ENCODE measurements around the gene LMAN2L. TPM values are rescaled to one million over a fixed set of nuclear protein-coding genes. Genes with fewer than 3 reads are reported as not detected.
A peak's percentile ranks its signal among the peaks of the same experiment; 100 is the strongest.

Gene LMAN2L, protein sequence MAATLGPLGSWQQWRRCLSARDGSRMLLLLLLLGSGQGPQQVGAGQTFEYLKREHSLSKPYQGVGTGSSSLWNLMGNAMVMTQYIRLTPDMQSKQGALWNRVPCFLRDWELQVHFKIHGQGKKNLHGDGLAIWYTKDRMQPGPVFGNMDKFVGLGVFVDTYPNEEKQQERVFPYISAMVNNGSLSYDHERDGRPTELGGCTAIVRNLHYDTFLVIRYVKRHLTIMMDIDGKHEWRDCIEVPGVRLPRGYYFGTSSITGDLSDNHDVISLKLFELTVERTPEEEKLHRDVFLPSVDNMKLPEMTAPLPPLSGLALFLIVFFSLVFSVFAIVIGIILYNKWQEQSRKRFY
- 14.0 TPM for total RNA-seq (ENCODE audit: unreplicated experiment)
- long read RNA-seq, transcript LMAN2L-202 (9 exons, 2,020 nt) = major isoform, 15 of 25 reads
- long read RNA-seq, transcript LMAN2L-201 (8 exons, 2,397 nt) = minor isoform, 7 of 25 reads
- long read RNA-seq, partial matches to known transcripts = 0 of 25 reads
- long read RNA-seq, other reads (novel, unspliced or antisense) = 1 of 25 reads

DNA sequence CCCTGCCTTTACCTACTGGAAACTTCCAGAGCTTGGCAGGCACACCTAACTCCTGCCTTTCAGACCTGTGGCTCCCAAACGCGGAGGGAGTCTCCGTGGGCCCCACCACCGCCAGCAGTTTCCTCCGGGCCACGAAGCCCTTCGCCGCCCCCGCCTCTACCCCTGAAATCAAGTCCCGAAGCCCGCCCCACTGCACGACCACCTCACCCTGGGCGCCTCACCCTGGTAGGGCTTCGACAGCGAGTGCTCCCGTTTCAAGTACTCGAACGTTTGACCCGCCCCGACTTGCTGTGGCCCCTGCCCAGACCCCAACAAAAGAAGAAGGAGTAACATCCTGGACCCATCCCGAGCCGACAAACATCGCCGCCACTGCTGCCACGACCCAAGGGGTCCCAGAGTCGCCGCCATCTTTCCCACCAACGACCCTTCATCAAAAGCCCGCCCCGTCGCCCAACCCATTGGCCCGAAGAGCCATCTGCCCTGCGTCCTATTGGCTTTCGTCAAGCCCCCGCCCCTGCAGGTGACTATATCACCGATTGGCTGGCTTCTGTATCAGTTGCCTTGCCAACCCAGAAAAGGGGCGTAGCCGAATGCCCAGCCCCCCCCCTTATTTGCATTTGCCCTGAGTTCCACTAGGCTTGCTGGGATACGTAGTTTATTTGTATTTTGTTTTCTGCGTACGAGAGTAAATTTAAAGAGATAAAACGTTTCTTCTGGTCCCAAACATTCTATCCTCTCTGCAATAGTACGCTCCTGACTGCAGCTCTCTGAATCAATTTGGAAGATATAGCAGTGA, at the start of gene LMAN2L:
TSS of gene LMAN2L (minus strand) at position 432 of the 796 bp plus-strand sequence. CDS start at position 408, 24 bp downstream.
- H3K27ac Mint-ChIP-seq (ENCODE audit: unreplicated experiment) = peak within 1 kb of the TSS; percentile 91
- TF ChIP-seq, protein P1, sequence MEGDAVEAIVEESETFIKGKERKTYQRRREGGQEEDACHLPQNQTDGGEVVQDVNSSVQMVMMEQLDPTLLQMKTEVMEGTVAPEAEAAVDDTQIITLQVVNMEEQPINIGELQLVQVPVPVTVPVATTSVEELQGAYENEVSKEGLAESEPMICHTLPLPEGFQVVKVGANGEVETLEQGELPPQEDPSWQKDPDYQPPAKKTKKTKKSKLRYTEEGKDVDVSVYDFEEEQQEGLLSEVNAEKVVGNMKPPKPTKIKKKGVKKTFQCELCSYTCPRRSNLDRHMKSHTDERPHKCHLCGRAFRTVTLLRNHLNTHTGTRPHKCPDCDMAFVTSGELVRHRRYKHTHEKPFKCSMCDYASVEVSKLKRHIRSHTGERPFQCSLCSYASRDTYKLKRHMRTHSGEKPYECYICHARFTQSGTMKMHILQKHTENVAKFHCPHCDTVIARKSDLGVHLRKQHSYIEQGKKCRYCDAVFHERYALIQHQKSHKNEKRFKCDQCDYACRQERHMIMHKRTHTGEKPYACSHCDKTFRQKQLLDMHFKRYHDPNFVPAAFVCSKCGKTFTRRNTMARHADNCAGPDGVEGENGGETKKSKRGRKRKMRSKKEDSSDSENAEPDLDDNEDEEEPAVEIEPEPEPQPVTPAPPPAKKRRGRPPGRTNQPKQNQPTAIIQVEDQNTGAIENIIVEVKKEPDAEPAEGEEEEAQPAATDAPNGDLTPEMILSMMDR (IDR thresholded peaks at IDR 0.05; ENCODE audit: partially characterized antibody, unreplicated experiment) = no peak

DNA sequence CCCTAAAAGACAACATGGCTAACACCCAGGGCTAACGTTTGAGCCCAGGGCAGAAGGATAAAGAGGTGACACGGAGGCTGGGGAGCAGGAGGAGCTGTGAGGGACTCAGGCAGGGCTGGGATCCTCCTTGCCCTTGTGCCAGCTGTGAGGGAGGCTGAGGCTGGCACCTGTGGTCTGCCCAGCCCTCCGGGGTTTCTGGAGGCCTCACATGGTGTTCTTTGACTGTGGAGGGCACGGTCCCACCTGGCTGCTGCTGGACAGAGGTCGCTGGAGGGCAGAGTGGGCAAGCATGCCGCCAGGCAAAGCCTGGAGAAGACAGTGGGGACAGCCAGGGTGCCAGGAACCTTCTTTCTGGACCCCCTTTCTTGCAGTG, 49.4 kb upstream of the LMAN2L start:
- TF ChIP-seq, protein P1 (IDR thresholded peaks at IDR 0.05; ENCODE audit: partially characterized antibody, unreplicated experiment) = no peak
- Mint-ChIP-seq H3K27ac (ENCODE audit: unreplicated experiment) (no peak overlapping the region), H3K4me1 (ENCODE audit: low read depth, unreplicated experiment) (peaks cover 5% of the 10 kb centered on the region), H3K36me3 (ENCODE audit: unreplicated experiment) (no peaks in the 10 kb centered on the region), H3K9me3 (ENCODE audit: unreplicated experiment) (no peaks in the 10 kb centered on the region), H3K27me3 (ENCODE audit: unreplicated experiment) (peaks cover 4% of the 10 kb centered on the region), H3K4me3 (ENCODE audit: unreplicated experiment) (no peak overlapping the region)
- DNase-seq = no peak

More for the DNA sequence above, at the start of gene LMAN2L:
- H3K27me3 Mint-ChIP-seq (ENCODE audit: unreplicated experiment) = peaks cover 12% of the 10 kb centered on the region
- peaks cover 3% of the 10 kb centered on the region for H3K9me3 Mint-ChIP-seq (ENCODE audit: unreplicated experiment)
- peak within 1 kb of the TSS; percentile 99 for H3K4me3 Mint-ChIP-seq (ENCODE audit: unreplicated experiment)
- no peaks in the 10 kb centered on the region for H3K36me3 Mint-ChIP-seq (ENCODE audit: unreplicated experiment)
- peak; percentile 96 for DNase-seq
- peaks cover 8% of the 10 kb centered on the region for H3K4me1 Mint-ChIP-seq (ENCODE audit: low read depth, unreplicated experiment)

DNA sequence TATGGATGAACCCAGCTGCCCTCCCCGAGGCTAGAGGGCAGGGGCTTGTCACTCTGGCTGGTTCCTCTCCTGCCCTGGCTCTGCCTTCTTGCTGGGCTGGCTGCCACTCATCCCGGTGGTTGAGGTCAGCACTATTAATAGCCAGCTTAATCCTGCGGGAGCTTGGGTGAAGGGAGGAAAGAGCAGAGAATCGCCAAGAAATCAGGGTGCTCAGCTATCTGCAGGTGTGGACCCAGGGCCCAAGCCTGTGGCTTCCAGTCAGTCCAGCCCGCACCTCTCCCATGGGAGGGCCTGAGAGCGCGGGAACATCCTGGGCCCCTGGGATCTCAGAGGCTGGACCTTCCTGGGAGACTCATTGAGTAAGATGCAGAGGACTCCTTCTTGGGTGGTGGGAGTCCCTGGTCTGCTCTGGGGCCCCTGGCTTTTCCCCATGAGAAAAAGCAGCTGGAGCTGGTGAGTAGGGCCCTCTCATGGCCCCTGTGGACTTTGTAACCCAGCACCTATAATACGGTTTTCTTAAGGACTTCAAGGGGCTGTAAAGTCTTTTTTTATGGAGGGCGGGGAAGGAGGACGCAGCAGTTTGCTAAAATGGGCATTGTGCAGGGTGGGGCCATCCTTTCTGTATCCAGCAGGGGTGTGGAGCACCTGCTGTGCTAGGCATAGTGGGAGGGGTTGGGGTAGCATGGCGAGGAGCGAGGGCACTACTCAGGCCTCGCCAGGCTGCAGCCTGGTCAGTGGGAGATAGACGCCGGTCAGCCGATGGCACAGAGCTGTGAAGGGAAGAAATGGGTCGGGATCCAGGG, 48.8 kb upstream of the LMAN2L start:
- TF ChIP-seq, protein P1 (IDR thresholded peaks at IDR 0.05; ENCODE audit: partially characterized antibody, unreplicated experiment) = no peak
- Mint-ChIP-seq H3K27ac (ENCODE audit: unreplicated experiment) (no peak overlapping the region), H3K9me3 (ENCODE audit: unreplicated experiment) (no peaks in the 10 kb centered on the region), H3K27me3 (ENCODE audit: unreplicated experiment) (peaks cover 4% of the 10 kb centered on the region), H3K4me1 (ENCODE audit: low read depth, unreplicated experiment) (peaks cover 3% of the 10 kb centered on the region), H3K4me3 (ENCODE audit: unreplicated experiment) (no peak overlapping the region), H3K36me3 (ENCODE audit: unreplicated experiment) (no peaks in the 10 kb centered on the region)
- peak; percentile 62 for DNase-seq

DNA sequence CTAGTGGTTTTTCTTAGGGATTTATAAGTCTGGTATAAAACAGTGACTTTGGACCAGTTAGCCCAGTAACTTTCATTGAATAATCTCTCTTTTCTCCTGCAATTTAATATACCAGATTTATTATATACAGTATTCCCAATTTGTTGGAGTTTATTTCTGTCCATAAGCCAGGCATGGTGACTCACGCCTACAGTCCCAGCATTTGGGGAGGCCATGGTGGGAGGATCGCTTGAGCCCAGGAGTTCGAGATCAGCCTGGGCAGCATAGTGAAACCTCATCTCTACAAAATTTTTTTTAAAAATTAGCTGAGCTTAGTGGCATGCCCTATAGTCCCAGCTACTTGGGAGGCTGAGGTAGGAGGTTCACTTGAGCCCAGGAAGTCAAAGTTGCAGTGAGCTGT, 47.5 kb upstream of the LMAN2L start:
- Mint-ChIP-seq H3K4me3 (ENCODE audit: unreplicated experiment) (no peak overlapping the region), H3K27ac (ENCODE audit: unreplicated experiment) (no peak overlapping the region), H3K4me1 (ENCODE audit: low read depth, unreplicated experiment) (no peaks in the 10 kb centered on the region), H3K27me3 (ENCODE audit: unreplicated experiment) (peaks cover 2% of the 10 kb centered on the region), H3K9me3 (ENCODE audit: unreplicated experiment) (no peaks in the 10 kb centered on the region), H3K36me3 (ENCODE audit: unreplicated experiment) (no peaks in the 10 kb centered on the region)
- DNase-seq = no peak
- TF ChIP-seq, protein P1 (IDR thresholded peaks at IDR 0.05; ENCODE audit: partially characterized antibody, unreplicated experiment) = no peak
